Ovary (tissue), 3 donors: ENCODE data around the gene SRRT.

ENCODE experiments used
- EP300 ChIP-seq: sonication (generic); formaldehyde crosslinking; IDR thresholded peaks from one replicate; pipeline ENCODE4 v1.6.1; 2017; ENCODE audit warnings: antibody characterized with exemption
- TF ChIP-seq, protein P1 (sequence below), 3 donors: fragments of 450-650 bp in 2 of 3; fragments of 200-600 bp in 1 of 3; IDR thresholded peaks; one replicate each; pipeline versions ENCODE4 v1.5.1 to v1.8.0; 2016 to 2022; ENCODE audit warnings: antibody characterized with exemption in 3 of 3, mild to moderate bottlenecking in 1 of 3
- donor health status: DM: no; HTN: no; CAD: no.

- TF ChIP-seq, protein P1, sequence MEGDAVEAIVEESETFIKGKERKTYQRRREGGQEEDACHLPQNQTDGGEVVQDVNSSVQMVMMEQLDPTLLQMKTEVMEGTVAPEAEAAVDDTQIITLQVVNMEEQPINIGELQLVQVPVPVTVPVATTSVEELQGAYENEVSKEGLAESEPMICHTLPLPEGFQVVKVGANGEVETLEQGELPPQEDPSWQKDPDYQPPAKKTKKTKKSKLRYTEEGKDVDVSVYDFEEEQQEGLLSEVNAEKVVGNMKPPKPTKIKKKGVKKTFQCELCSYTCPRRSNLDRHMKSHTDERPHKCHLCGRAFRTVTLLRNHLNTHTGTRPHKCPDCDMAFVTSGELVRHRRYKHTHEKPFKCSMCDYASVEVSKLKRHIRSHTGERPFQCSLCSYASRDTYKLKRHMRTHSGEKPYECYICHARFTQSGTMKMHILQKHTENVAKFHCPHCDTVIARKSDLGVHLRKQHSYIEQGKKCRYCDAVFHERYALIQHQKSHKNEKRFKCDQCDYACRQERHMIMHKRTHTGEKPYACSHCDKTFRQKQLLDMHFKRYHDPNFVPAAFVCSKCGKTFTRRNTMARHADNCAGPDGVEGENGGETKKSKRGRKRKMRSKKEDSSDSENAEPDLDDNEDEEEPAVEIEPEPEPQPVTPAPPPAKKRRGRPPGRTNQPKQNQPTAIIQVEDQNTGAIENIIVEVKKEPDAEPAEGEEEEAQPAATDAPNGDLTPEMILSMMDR (IDR thresholded peaks at IDR 0.05): no peak
- no peak for TF ChIP-seq EP300
Measured at GRCh38 chr7:100893318-100893895, 18.5 kb downstream of the SRRT start.
